Measurements from ENCODE around the gene COL26A1.
"Not testable (repeated sequence)": the region's sequence is repeated elsewhere in the genome, so short reads cannot be mapped to it uniquely, and the experiment has no call there.

DNA sequence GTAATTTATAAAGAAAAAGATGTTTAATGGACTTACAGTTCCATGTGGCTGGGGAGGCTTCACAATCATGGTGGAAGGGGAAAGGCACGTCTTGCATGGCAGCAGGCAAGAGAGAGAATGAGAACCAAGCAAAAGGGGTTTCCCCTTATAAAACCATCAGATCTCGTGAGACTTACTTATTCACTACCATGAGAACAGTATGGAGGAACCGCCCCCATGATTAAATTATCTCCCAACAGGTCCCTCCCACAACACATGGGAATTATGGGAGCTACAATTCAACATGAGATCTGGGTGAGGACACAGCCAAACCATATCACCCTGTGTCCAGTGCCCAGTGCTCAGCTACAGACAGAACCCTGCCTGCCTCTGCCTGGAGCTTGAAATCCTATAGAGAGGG, 197.3 kb downstream of the COL26A1 start:
- TF ChIP-seq, protein P1, sequence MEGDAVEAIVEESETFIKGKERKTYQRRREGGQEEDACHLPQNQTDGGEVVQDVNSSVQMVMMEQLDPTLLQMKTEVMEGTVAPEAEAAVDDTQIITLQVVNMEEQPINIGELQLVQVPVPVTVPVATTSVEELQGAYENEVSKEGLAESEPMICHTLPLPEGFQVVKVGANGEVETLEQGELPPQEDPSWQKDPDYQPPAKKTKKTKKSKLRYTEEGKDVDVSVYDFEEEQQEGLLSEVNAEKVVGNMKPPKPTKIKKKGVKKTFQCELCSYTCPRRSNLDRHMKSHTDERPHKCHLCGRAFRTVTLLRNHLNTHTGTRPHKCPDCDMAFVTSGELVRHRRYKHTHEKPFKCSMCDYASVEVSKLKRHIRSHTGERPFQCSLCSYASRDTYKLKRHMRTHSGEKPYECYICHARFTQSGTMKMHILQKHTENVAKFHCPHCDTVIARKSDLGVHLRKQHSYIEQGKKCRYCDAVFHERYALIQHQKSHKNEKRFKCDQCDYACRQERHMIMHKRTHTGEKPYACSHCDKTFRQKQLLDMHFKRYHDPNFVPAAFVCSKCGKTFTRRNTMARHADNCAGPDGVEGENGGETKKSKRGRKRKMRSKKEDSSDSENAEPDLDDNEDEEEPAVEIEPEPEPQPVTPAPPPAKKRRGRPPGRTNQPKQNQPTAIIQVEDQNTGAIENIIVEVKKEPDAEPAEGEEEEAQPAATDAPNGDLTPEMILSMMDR (IDR thresholded peaks at IDR 0.05; ENCODE audit: poor library complexity, severe bottlenecking), result not testable (repeated sequence)
- TF ChIP-seq SMC3 (conservative IDR thresholded peaks at IDR 0.05; ENCODE audit: poor library complexity); POLR2AphosphoS5 (IDR thresholded peaks at IDR 0.05); EZH2 (IDR thresholded peaks at IDR 0.05; ENCODE audit: borderline replicate concordance, insufficient read depth, low read length, poor library complexity, severe bottlenecking): not testable (repeated sequence)

Measured in neural cell (in vitro differentiated cells).